Esophagus squamous epithelium (tissue), 4 donors: ENCODE data around the gene ELP2.

Experiments used
- POLR2A ChIP-seq, 4 donors: fragments of 450-650 bp; IDR thresholded peaks; one replicate each; pipeline ENCODE4 v1.6.1; 2017; ENCODE audit warnings: antibody characterized with exemption in 4 of 4, mild to moderate bottlenecking in 4 of 4, moderate library complexity in 3 of 4
- TF ChIP-seq, protein P1 (sequence below), 6 experiments: fragments of 450-650 bp in 4 of 6; fragments of 200-600 bp in 2 of 6; sonication (generic) in 2 of 6; IDR thresholded peaks; one replicate each; pipeline ENCODE4 v1.5.1; 2016 to 2019; ENCODE audit warnings: antibody characterized with exemption in 6 of 6, mild to moderate bottlenecking in 4 of 6, moderate library complexity in 4 of 6

DNA sequence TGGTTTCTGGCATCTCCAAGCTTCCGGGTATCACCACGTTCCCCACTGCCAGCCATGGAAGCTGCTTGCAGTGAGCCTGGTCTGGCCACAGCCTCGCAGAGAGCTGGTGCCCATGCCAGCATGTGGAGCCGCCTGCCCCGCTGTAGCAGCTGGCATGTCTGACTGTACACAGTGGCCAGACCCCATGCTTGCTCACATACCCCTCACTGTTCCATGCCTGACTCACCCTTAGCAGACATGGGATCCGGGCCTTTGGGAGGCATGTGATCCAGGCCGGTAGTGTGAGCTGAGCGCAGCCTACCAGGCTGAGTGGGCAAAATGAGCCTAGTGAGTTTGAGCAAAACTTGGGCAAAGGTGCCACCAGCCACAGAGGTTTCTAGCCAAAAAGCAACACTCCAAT lies 43.5 kb upstream of the ELP2 start:
- TF ChIP-seq, protein P1, sequence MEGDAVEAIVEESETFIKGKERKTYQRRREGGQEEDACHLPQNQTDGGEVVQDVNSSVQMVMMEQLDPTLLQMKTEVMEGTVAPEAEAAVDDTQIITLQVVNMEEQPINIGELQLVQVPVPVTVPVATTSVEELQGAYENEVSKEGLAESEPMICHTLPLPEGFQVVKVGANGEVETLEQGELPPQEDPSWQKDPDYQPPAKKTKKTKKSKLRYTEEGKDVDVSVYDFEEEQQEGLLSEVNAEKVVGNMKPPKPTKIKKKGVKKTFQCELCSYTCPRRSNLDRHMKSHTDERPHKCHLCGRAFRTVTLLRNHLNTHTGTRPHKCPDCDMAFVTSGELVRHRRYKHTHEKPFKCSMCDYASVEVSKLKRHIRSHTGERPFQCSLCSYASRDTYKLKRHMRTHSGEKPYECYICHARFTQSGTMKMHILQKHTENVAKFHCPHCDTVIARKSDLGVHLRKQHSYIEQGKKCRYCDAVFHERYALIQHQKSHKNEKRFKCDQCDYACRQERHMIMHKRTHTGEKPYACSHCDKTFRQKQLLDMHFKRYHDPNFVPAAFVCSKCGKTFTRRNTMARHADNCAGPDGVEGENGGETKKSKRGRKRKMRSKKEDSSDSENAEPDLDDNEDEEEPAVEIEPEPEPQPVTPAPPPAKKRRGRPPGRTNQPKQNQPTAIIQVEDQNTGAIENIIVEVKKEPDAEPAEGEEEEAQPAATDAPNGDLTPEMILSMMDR (IDR thresholded peaks at IDR 0.05), result no peak
- no peak for TF ChIP-seq POLR2A (IDR thresholded peaks at IDR 0.05)
